WERI-Rb-1 (cell line): ENCODE measurements around the gene RAB34.

Experiments used
- DNase-seq: peaks from one replicate; pipeline ENCODE4 v3.0.0-alpha.2; 2020
- H3K27ac ChIP-seq: fragments of 250-450 bp; sonication (Bioruptor Pico); 2 replicates; pipeline ENCODE4 v1.5.1; 2020; ENCODE audit warnings: mild to moderate bottlenecking, moderate library complexity
- H3K27me3 ChIP-seq: fragments of 250-450 bp; sonication (Bioruptor Pico); 2 replicates; pipeline ENCODE4 v1.5.1; 2021; ENCODE audit warnings: mild to moderate bottlenecking, low read depth, moderate library complexity; ENCODE audit not compliant: insufficient read depth, severe bottlenecking
- H3K36me3 ChIP-seq: fragments of 250-450 bp; sonication (Bioruptor Pico); 2 replicates; pipeline ENCODE4 v1.5.1; 2020; ENCODE audit warnings: mild to moderate bottlenecking, moderate library complexity
- H3K4me3 ChIP-seq: 2 replicates; pipeline ENCODE4 v1.5.1; 2011; ENCODE audit warnings: low read depth, mild to moderate bottlenecking, control low read depth, low read length
- H3K9me3 ChIP-seq: fragments of 250-450 bp; sonication (Bioruptor Pico); 2 replicates; pipeline ENCODE4 v1.5.1; 2021; ENCODE audit warnings: mild to moderate bottlenecking, moderate library complexity; ENCODE audit not compliant: severe bottlenecking
- CTCF ChIP-seq: IDR thresholded peaks from 2 replicates; pipeline ENCODE4 v1.5.1; 2011; ENCODE audit warnings: low read depth, mild to moderate bottlenecking, control low read depth, inconsistent platforms, low read length

The RAB34 gene

GRCh38 chr17:28719021-28719433, 1.4 kb upstream of the RAB34 start:
- Histone ChIP-seq H3K4me3 (peak overlapping the region; percentile 96), H3K27me3 (no peaks in the 10 kb centered on the region), H3K27ac (peak overlapping the region; percentile 96), H3K9me3 (no peaks in the 10 kb centered on the region), H3K36me3 (peaks cover 42% of the 10 kb centered on the region)
- no peak for DNase-seq
- TF ChIP-seq CTCF, result no peak

- Histone ChIP-seq H3K36me3 (peaks cover 36% of the 10 kb centered on the region), H3K4me3 (no peak overlapping the region), H3K27me3 (no peaks in the 10 kb centered on the region), H3K9me3 (no peaks in the 10 kb centered on the region), H3K27ac (peak overlapping the region; percentile 96)
- DNase-seq, result no peak
- TF ChIP-seq CTCF, result no peak
These were observed 809 bp upstream of the RAB34 start for GRCh38 chr17:28718333-28719020.

GRCh38 chr17:28716740-28717577, 709 bp downstream of the RAB34 start:
- Histone ChIP-seq H3K4me3 (no peak overlapping the region), H3K27ac (no peak overlapping the region)
- TF ChIP-seq CTCF, result no peak

GRCh38 chr17:28715217-28715616, 2.5 kb downstream of the RAB34 start:
- Histone ChIP-seq H3K4me3 (no peak overlapping the region), H3K9me3 (no peaks in the 10 kb centered on the region), H3K27ac (no peak overlapping the region), H3K27me3 (no peaks in the 10 kb centered on the region), H3K36me3 (peaks cover 4% of the 10 kb centered on the region)
- no peak for DNase-seq
- no peak for TF ChIP-seq CTCF

More at GRCh38 chr17:28716740-28717577, 709 bp downstream of the RAB34 start:
- DNase-seq, result no peak
- no peaks in the 10 kb centered on the region for H3K27me3 ChIP-seq
- no peaks in the 10 kb centered on the region for H3K9me3 ChIP-seq
- peaks cover 21% of the 10 kb centered on the region for H3K36me3 ChIP-seq

GRCh38 chr17:28714281-28714680, 3.4 kb downstream of the RAB34 start:
- 0 out of 2 replicates have a peak, but pooled peaks have one; percentile 20 for TF ChIP-seq CTCF
- no peaks in the 10 kb centered on the region for H3K36me3 ChIP-seq
- no peaks in the 10 kb centered on the region for H3K27me3 ChIP-seq
- H3K27ac ChIP-seq, result no peak overlapping the region
- no peaks in the 10 kb centered on the region for H3K9me3 ChIP-seq
- H3K4me3 ChIP-seq, result no peak overlapping the region
- DNase-seq, result no peak
